Lower lobe of right lung (tissue), 2 donors: ENCODE results near the gene TARBP2. TPM values are rescaled to one million over a fixed set of nuclear protein-coding genes. Genes with fewer than 3 reads are reported as not detected.

Experiments used
- ATAC-seq, 2 donors: fragments of 200-7000 bp; cut with Tn5 transposase; one replicate each; pipeline ENCODE4 v1.9.1; 2020 to 2022; ENCODE audit warnings: mild to moderate bottlenecking in 2 of 2, moderate library complexity in 2 of 2
- DNase-seq: peaks from one replicate; pipeline ENCODE4 v3.0.0-alpha.2; 2020
- H3K27ac ChIP-seq: fragments of 200-600 bp; one replicate; pipeline ENCODE4 v1.8.0; 2022
- H3K27me3 ChIP-seq: fragments of 200-600 bp; one replicate; pipeline ENCODE4 v1.8.0; 2022; ENCODE audit warnings: low read depth
- H3K36me3 ChIP-seq: fragments of 200-600 bp; one replicate; pipeline ENCODE4 v1.8.0; 2022; ENCODE audit warnings: mild to moderate bottlenecking
- H3K4me1 ChIP-seq: fragments of 200-600 bp; one replicate; pipeline ENCODE4 v1.8.0; 2022
- H3K4me3 ChIP-seq: fragments of 200-600 bp; one replicate; pipeline ENCODE4 v1.8.0; 2022; ENCODE audit warnings: mild to moderate bottlenecking
- H3K9me3 ChIP-seq: fragments of 200-600 bp; one replicate; pipeline ENCODE4 v1.8.0; 2022
- CTCF ChIP-seq: fragments of 200-600 bp; IDR thresholded peaks from one replicate; pipeline ENCODE4 v1.8.0; 2022; ENCODE audit warnings: antibody characterized with exemption, mild to moderate bottlenecking
- intact Hi-C: fragments of 100-400 bp; cut with DNase I; formaldehyde crosslinking; loops from one replicate; pipeline ENCODE4 v1.11.0; 2022
- total RNA-seq: library from RNA; stranded (reverse); fragmentation: NEBNext Ultra II Directional; extraction: Animal tissue kit (Norgen Biotek cat#: 25700); gene quantifications from one replicate; pipeline ENCODE4 v1.2.1, GENCODE V29; 2021
- donor health status: DM: no; HTN: yes; CAD: no; lungs with severe emphysema.

TARBP2 gene
- total RNA-seq, 1 donor from 2014 or later: 34.3 TPM

DNA sequence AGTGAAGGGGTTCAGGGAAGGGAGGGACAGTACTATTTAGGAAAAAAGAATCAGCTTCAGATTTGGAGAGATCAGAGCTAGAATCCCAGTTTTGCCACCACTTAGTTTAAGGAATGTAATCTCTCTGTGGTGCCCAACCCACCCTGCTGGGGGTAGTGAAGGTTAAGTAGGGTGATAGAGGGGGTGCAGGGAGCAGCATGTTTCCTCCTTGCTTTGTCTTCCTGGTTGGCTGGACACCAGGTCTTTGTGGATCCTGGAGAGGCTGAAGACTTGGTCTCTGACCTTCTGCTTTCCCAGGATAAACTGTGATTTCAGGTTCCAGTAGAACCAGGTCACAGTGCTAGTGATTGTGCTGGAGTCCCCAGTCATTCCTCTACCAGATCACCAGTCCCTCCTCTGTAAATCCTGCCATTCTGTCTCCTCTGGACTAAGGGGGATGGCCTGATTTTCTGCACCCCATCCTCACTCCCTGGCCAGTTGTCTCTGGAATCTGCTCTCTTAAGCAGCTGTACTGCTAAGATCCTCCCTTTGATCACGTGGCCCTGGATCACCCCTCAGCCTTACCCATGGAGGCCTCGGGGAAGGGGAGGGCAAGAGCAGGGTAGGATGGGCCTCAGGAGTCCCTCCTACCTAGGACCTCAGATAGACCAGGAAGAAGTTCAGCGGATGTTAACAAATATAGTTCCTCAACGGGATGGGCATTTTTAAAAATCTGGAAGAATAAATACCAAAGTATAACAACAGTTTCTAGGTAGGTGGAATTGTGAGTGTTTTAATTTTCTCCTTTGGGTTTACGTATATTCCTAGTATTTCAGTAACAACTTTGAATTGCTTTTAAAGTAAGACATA lies 5.0 kb upstream of the TARBP2 start:
- Histone ChIP-seq H3K27ac (peak overlapping the region; percentile 37), H3K27me3 (no peaks in the 10 kb centered on the region), H3K4me1 (peaks cover 58% of the 10 kb centered on the region), H3K4me3 (peak overlapping the region; percentile 24), H3K9me3 (no peaks in the 10 kb centered on the region), H3K36me3 (no peaks in the 10 kb centered on the region)
- DNase-seq (no peak), ATAC-seq (no peak)
- no peak for TF ChIP-seq CTCF
- intact Hi-C loops: no loop called here

GRCh38 chr12:53496752-53497032 lies 4.4 kb upstream of the TARBP2 start:
- Histone ChIP-seq H3K27ac (peak overlapping the region; percentile 37), H3K27me3 (no peaks in the 10 kb centered on the region), H3K9me3 (no peaks in the 10 kb centered on the region), H3K4me3 (peak overlapping the region; percentile 24), H3K36me3 (no peaks in the 10 kb centered on the region), H3K4me1 (peaks cover 62% of the 10 kb centered on the region)
- ATAC-seq: no peak
- no peak for TF ChIP-seq CTCF
- intact Hi-C loops: no loop called here
- no peak for DNase-seq

DNA sequence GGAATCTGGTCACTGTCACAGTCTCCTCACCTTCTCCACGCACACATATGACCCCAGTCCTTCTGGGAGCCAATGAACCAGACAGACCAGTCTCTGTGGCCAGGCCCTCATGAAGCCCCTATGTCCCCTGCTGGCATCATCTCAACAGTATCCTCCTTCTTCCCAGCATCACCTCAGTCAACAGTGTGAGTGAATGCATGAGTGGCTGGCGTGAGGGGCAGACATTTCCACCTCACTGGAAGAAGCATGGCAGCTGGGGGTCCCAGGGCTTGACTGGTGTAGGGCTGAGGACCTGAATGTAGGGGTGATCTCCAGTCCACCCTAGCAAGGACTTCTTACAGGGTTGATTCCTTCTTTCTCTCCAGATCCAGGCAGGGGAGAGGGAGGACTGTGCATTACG lies 3.6 kb upstream of the TARBP2 start:
- H3K27ac ChIP-seq: peak overlapping the region; percentile 37
- peaks cover 64% of the 10 kb centered on the region for H3K4me1 ChIP-seq

GRCh38 chr12:53498235-53498630 lies 2.9 kb upstream of the TARBP2 start:
- Histone ChIP-seq H3K36me3 (no peaks in the 10 kb centered on the region), H3K27me3 (no peaks in the 10 kb centered on the region), H3K4me1 (peaks cover 66% of the 10 kb centered on the region), H3K9me3 (no peaks in the 10 kb centered on the region), H3K27ac (no peak overlapping the region), H3K4me3 (no peak overlapping the region)
- ATAC-seq (no peak), DNase-seq (no peak)
- intact Hi-C loops: no loop called here
- TF ChIP-seq CTCF: no peak

More for the DNA sequence above, 3.6 kb upstream of the TARBP2 start:
- DNase-seq (no peak), ATAC-seq (no peak)
- no peak for TF ChIP-seq CTCF
- Histone ChIP-seq H3K27me3 (no peaks in the 10 kb centered on the region), H3K4me3 (no peak overlapping the region), H3K9me3 (no peaks in the 10 kb centered on the region), H3K36me3 (no peaks in the 10 kb centered on the region)
- intact Hi-C loops: no loop called here

DNA sequence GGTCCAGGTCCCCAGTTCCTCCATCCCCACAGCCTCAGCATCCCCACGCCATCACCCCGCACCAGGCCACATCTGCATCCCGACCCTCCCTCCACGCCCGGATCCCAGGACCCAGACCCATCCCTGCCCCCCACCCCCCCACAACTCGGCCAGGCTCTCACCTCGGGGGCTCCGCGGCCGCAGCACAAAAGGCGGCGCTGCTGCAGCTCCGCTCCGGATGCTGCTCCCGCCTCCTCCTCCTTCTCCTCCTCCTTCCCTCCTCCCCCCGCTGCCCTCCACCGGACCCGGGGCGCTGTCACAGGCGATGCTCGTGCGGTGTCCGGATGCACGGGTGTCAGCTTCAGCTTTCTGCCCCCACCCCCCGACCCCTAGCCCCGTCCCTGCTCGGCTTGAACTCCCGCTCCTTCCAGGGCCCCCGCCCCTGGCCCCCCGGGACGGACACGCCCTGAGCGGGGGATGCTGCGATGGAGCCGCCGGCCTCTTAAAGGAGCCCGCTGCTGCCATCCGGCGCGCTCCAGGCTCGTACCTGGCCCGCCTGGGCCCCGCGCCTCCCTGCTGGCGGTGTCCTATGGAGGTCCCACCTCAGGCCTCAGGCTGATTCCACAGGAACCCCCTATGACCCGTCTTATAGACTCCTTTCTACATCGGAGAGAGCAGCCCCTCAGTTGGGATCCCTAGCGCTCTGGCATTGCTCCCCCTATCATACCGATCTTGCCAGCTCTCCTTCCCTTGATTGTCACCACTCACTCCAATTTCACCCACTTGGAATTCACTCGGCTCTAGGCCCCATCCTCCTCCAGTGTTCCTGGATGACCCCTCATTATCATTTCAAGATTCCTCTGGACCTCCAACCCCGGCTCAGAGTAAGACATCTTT lies 1.6 kb upstream of the TARBP2 start, which contains the start of gene MAP3K12:
Gene MAP3K12, minus strand, starts transcription at position 193 of the 876 bp plus-strand sequence. CDS start 12,067 bp downstream, outside the sequence.
- intact Hi-C loops: no loop called here
- H3K9me3 ChIP-seq: no peaks in the 10 kb centered on the region
- peak; percentile 70 for DNase-seq
- no peak for TF ChIP-seq CTCF
- peak within 1 kb of the TSS; percentile 79 for H3K4me3 ChIP-seq
- peaks cover 8% of the 10 kb centered on the region for H3K36me3 ChIP-seq
- H3K27ac ChIP-seq: peak within 1 kb of the TSS; percentile 93
- ATAC-seq: peak; percentile 0 to 3
- H3K4me1 ChIP-seq: peaks cover 64% of the 10 kb centered on the region
- H3K27me3 ChIP-seq: no peaks in the 10 kb centered on the region
